AG08395 (cell line): ENCODE data around the gene TPGS1.

Source experiments
- DNase-seq: peaks from one replicate; pipeline ENCODE4 v3.0.0; 2012; ENCODE audit warnings: mixed read lengths, low spot score

Gene TPGS1

GRCh38 chr19:539429-540030 lies 32.2 kb downstream of the TPGS1 start:
- no peak for DNase-seq

- no peak for DNase-seq
Measured at GRCh38 chr19:540867-541637, 33.8 kb downstream of the TPGS1 start.

- no peak for DNase-seq
Measured at GRCh38 chr19:541699-542098, 34.4 kb downstream of the TPGS1 start.

GRCh38 chr19:542173-542866 lies 35.0 kb downstream of the TPGS1 start:
- DNase-seq, result no peak

- no peak for DNase-seq
Measured at GRCh38 chr19:543910-544608, 36.8 kb downstream of the TPGS1 start, which contains the start of gene GZMM. Gene GZMM, plus strand, starts transcription at chr19:544053. Its CDS starts 19 bp downstream, at chr19:544072.

GRCh38 chr19:547117-547516 lies 39.8 kb downstream of the TPGS1 start:
- no peak for DNase-seq

- no peak for DNase-seq
Measured at GRCh38 chr19:547836-548720, 40.8 kb downstream of the TPGS1 start.

GRCh38 chr19:548886-549830 lies 41.9 kb downstream of the TPGS1 start:
- DNase-seq, result no peak

- DNase-seq, result no peak
Measured at GRCh38 chr19:554817-555216, 47.5 kb downstream of the TPGS1 start.

- no peak for DNase-seq
Measured at GRCh38 chr19:555474-555808, 48.1 kb downstream of the TPGS1 start.

- no peak for DNase-seq
Measured at GRCh38 chr19:556611-557382, 49.5 kb downstream of the TPGS1 start.

GRCh38 chr19:558770-559439 lies 51.6 kb downstream of the TPGS1 start:
- no peak for DNase-seq

- no peak for DNase-seq
Measured at GRCh38 chr19:560121-560520, 52.8 kb downstream of the TPGS1 start.

- no peak for DNase-seq
Measured at GRCh38 chr19:566403-566802, 59.1 kb downstream of the TPGS1 start.

- DNase-seq, result no peak
Measured at GRCh38 chr19:566844-567243, 59.5 kb downstream of the TPGS1 start.

- no peak for DNase-seq
Measured at GRCh38 chr19:567296-567900, 60.1 kb downstream of the TPGS1 start.
